Osteoblast (primary cell): ENCODE results near the gene IFNAR1. TPM values are rescaled to one million over a fixed set of nuclear protein-coding genes. Genes with fewer than 3 reads are reported as not detected.
A peak's percentile ranks its signal among the peaks of the same experiment; 100 is the strongest.

Experiments used
- DNase-seq: peaks from one replicate; pipeline ENCODE4 v3.0.0; 2011; ENCODE audit warnings: low spot score, mixed read lengths; ENCODE audit not compliant: insufficient read length; ENCODE audit errors: missing footprints
- H2AFZ ChIP-seq: 2 replicates; pipeline ENCODE4 v1.6.0; 2011; ENCODE audit warnings: mild to moderate bottlenecking, low read length
- H3K27ac ChIP-seq: 2 replicates; pipeline ENCODE4 v1.5.1; 2011; ENCODE audit warnings: mild to moderate bottlenecking, low read depth, low read length, moderate library complexity
- H3K27me3 ChIP-seq: 2 replicates; pipeline ENCODE4 v1.6.0; 2012; ENCODE audit warnings: mild to moderate bottlenecking, control low read depth, inconsistent platforms, low read length, moderate library complexity; ENCODE audit not compliant: insufficient read depth
- H3K36me3 ChIP-seq: 2 replicates; pipeline ENCODE4 v1.5.1; 2011; ENCODE audit warnings: mild to moderate bottlenecking, low read length, control low read depth, moderate library complexity; ENCODE audit not compliant: insufficient read depth
- H3K4me1 ChIP-seq: 2 replicates; pipeline ENCODE4 v1.5.1; 2011; ENCODE audit warnings: mild to moderate bottlenecking, low read length, control low read depth, moderate library complexity; ENCODE audit not compliant: insufficient read depth
- H3K4me2 ChIP-seq: 2 replicates; pipeline ENCODE4 v1.6.0; 2011; ENCODE audit warnings: mild to moderate bottlenecking, low read length; ENCODE audit not compliant: insufficient read depth
- H3K4me3 ChIP-seq: fragments of 200-600 bp; sonication (generic); 3 replicates; pipeline ENCODE4 v1.5.1; 2012; ENCODE audit warnings: mild to moderate bottlenecking, low read length, inconsistent platforms; ENCODE audit not compliant: insufficient read depth
- H3K79me2 ChIP-seq: 2 replicates; pipeline ENCODE4 v1.6.0; 2012; ENCODE audit warnings: mild to moderate bottlenecking, low read length, control low read depth, inconsistent platforms; ENCODE audit not compliant: insufficient read depth
- H3K9me3 ChIP-seq: 2 replicates; pipeline ENCODE4 v1.5.1; 2011; ENCODE audit warnings: low read depth, low read length, control low read depth
- H4K20me1 ChIP-seq: 2 replicates; pipeline ENCODE4 v1.6.0; 2012; ENCODE audit warnings: mild to moderate bottlenecking, low read length, control low read depth; ENCODE audit not compliant: insufficient read depth
- CTCF ChIP-seq: IDR thresholded peaks from 2 replicates; pipeline ENCODE4 v1.5.1; 2011; ENCODE audit warnings: mild to moderate bottlenecking, low read depth, low read length, moderate library complexity; ENCODE audit errors: extremely low read depth
- total RNA-seq: library from RNA; depleted of rRNA; stranded (reverse); fragments of >200 nt; gene quantifications from 2 replicates; pipeline ENCODE4 v1.2.3, GENCODE V29; 2012

IFNAR1 gene
- total RNA-seq, 1 donor, result 26.1 TPM

- Histone ChIP-seq H4K20me1 (peaks cover 15% of the 10 kb centered on the region), H3K4me1 (peaks cover 40% of the 10 kb centered on the region), H3K36me3 (peaks cover 3% of the 10 kb centered on the region), H3K4me2 (peak overlapping the region; percentile 94), H3K4me3 (peak overlapping the region; percentile 92), H3K27ac (peak overlapping the region; percentile 79), H3K27me3 (no peaks in the 10 kb centered on the region), H2AFZ (peak overlapping the region; percentile 58), H3K9me3 (no peaks in the 10 kb centered on the region), H3K79me2 (peaks cover 34% of the 10 kb centered on the region)
- no peak for TF ChIP-seq CTCF
- peak; percentile 92 for DNase-seq
Measured at GRCh38 chr21:33402001-33402979, 77.5 kb downstream of the IFNAR1 start.

- peaks cover 5% of the 10 kb centered on the region for H3K36me3 ChIP-seq
- peak within 1 kb of the TSS; percentile 94 for H3K4me2 ChIP-seq
- DNase-seq, result peak; percentile 91
- no peaks in the 10 kb centered on the region for H3K9me3 ChIP-seq
- peak within 1 kb of the TSS; percentile 92 for H3K4me3 ChIP-seq
- no peaks in the 10 kb centered on the region for H3K27me3 ChIP-seq
- H3K79me2 ChIP-seq, result peaks cover 43% of the 10 kb centered on the region
- H3K4me1 ChIP-seq, result peaks cover 35% of the 10 kb centered on the region
- no peak for TF ChIP-seq CTCF
- peaks cover 23% of the 10 kb centered on the region for H4K20me1 ChIP-seq
- peak within 1 kb of the TSS; percentile 76 for H2AFZ ChIP-seq
- H3K27ac ChIP-seq, result peak within 1 kb of the TSS; percentile 90
Measured at GRCh38 chr21:33403128-33403785, 78.5 kb downstream of the IFNAR1 start, which contains the start of gene IFNGR2. IFNGR2 (plus strand) TSS chr21:33403413; CDS start chr21:33403544, 131 bp downstream.

GRCh38 chr21:33403786-33404585 lies 79.2 kb downstream of the IFNAR1 start:
- no peak for TF ChIP-seq CTCF
- H3K4me2 ChIP-seq, result peak overlapping the region; percentile 94

More at GRCh38 chr21:33403786-33404585, 79.2 kb downstream of the IFNAR1 start:
- peak; percentile 96 for DNase-seq
- Histone ChIP-seq H3K4me3 (peak overlapping the region; percentile 92), H3K27me3 (no peaks in the 10 kb centered on the region), H3K27ac (peak overlapping the region; percentile 90), H3K36me3 (peaks cover 5% of the 10 kb centered on the region), H3K9me3 (no peaks in the 10 kb centered on the region), H3K4me1 (peaks cover 35% of the 10 kb centered on the region), H4K20me1 (peaks cover 26% of the 10 kb centered on the region), H3K79me2 (peaks cover 48% of the 10 kb centered on the region), H2AFZ (peak overlapping the region; percentile 76)
